HEK293 (cell line): ENCODE results near the gene TMEM106C.

Source experiments
- GLIS2 ChIP-seq: fragments of 450-650 bp; formaldehyde crosslinking; IDR thresholded peaks from 2 replicates; pipeline ENCODE4 v1.5.1; 2016; ENCODE audit warnings: missing biosample characterization, missing genetic modification characterization
- HOXA7 ChIP-seq: sonication (generic); formaldehyde crosslinking; IDR thresholded peaks from 2 replicates; pipeline ENCODE4 v1.8.1; 2022; ENCODE audit warnings: missing genetic modification reagents, borderline replicate concordance
- HOXC10 ChIP-seq: sonication (generic); formaldehyde crosslinking; IDR thresholded peaks from 2 replicates; pipeline ENCODE4 v1.8.1; 2023; ENCODE audit warnings: mild to moderate bottlenecking, missing genetic modification reagents
- KLF16 ChIP-seq: fragments of 450-650 bp; formaldehyde crosslinking; IDR thresholded peaks from 2 replicates; pipeline ENCODE4 v1.5.1; 2017; ENCODE audit warnings: missing biosample characterization, missing genetic modification characterization
- KLF7 ChIP-seq: fragments of 450-650 bp; formaldehyde crosslinking; IDR thresholded peaks from 2 replicates; pipeline ENCODE4 v1.5.1; 2016; ENCODE audit warnings: missing biosample characterization, missing genetic modification characterization, borderline replicate concordance
- KLF8 ChIP-seq: fragments of 450-650 bp; formaldehyde crosslinking; IDR thresholded peaks from 2 replicates; pipeline ENCODE4 v1.5.1; 2016; ENCODE audit warnings: missing biosample characterization, missing genetic modification characterization
- MYNN ChIP-seq: fragments of 450-650 bp; formaldehyde crosslinking; IDR thresholded peaks from 2 replicates; pipeline ENCODE4 v1.5.1; 2016; ENCODE audit warnings: missing biosample characterization, missing genetic modification characterization, borderline replicate concordance
- OVOL3 ChIP-seq: fragments of 450-650 bp; formaldehyde crosslinking; IDR thresholded peaks from 2 replicates; pipeline ENCODE4 v1.5.1; 2016; ENCODE audit warnings: missing biosample characterization, missing genetic modification characterization
- PRDM1 ChIP-seq: fragments of 450-650 bp; formaldehyde crosslinking; IDR thresholded peaks from 2 replicates; pipeline ENCODE4; 2016; ENCODE audit warnings: missing biosample characterization, missing genetic modification characterization
- SALL2 ChIP-seq: fragments of 450-650 bp; formaldehyde crosslinking; IDR thresholded peaks from 2 replicates; pipeline ENCODE4 v1.5.0; 2017; ENCODE audit warnings: missing biosample characterization, mild to moderate bottlenecking, missing genetic modification characterization, borderline replicate concordance
- SCRT1 ChIP-seq: fragments of 450-650 bp; formaldehyde crosslinking; IDR thresholded peaks from 2 replicates; pipeline ENCODE4 v1.5.1; 2016; ENCODE audit warnings: missing biosample characterization, missing genetic modification characterization, borderline replicate concordance
- SP2 ChIP-seq: fragments of 450-650 bp; formaldehyde crosslinking; IDR thresholded peaks from 2 replicates; pipeline ENCODE4 v1.5.1; 2016; ENCODE audit warnings: missing biosample characterization, missing genetic modification characterization
- ZBTB20 ChIP-seq: fragments of 450-650 bp; formaldehyde crosslinking; IDR thresholded peaks from 2 replicates; pipeline ENCODE4 v1.5.1; 2016; ENCODE audit warnings: missing biosample characterization, missing genetic modification characterization
- ZEB2 ChIP-seq: fragments of 450-650 bp; formaldehyde crosslinking; IDR thresholded peaks from 2 replicates; pipeline ENCODE4 v1.5.1; 2016; ENCODE audit warnings: missing biosample characterization, missing genetic modification characterization
- ZNF138 ChIP-seq: fragments of 450-650 bp; formaldehyde crosslinking; IDR thresholded peaks from 2 replicates; pipeline ENCODE4 v1.5.1; 2016; ENCODE audit warnings: missing biosample characterization, missing genetic modification characterization, borderline replicate concordance
- ZNF202 ChIP-seq: fragments of 450-650 bp; formaldehyde crosslinking; IDR thresholded peaks from 2 replicates; pipeline ENCODE4 v1.5.1; 2016; ENCODE audit warnings: missing biosample characterization, missing genetic modification characterization, borderline replicate concordance
- ZNF23 ChIP-seq: fragments of 450-650 bp; formaldehyde crosslinking; IDR thresholded peaks from 2 replicates; pipeline ENCODE4 v1.5.1; 2016; ENCODE audit warnings: missing biosample characterization, missing genetic modification characterization, borderline replicate concordance
- ZNF24 ChIP-seq: fragments of 450-650 bp; formaldehyde crosslinking; IDR thresholded peaks from 2 replicates; pipeline ENCODE4 v1.5.1; 2016; ENCODE audit warnings: missing biosample characterization, missing genetic modification characterization
- ZNF521 ChIP-seq: fragments of 450-650 bp; formaldehyde crosslinking; IDR thresholded peaks from 2 replicates; pipeline ENCODE4 v1.5.1; 2017; ENCODE audit warnings: missing biosample characterization, mild to moderate bottlenecking, missing genetic modification characterization
- ZNF530 ChIP-seq: fragments of 450-650 bp; formaldehyde crosslinking; IDR thresholded peaks from 2 replicates; pipeline ENCODE4 v1.5.1; 2016; ENCODE audit warnings: low read depth, missing biosample characterization, missing genetic modification characterization
- ZNF658 ChIP-seq: fragments of 450-650 bp; formaldehyde crosslinking; IDR thresholded peaks from 2 replicates; pipeline ENCODE4; 2016; ENCODE audit warnings: missing biosample characterization, missing genetic modification characterization
- ZNF660 ChIP-seq: fragments of 450-650 bp; IDR thresholded peaks from 2 replicates; pipeline ENCODE4 v1.5.1; 2018; ENCODE audit warnings: missing biosample characterization, mild to moderate bottlenecking, missing genetic modification characterization
- ZNF701 ChIP-seq: fragments of 450-650 bp; formaldehyde crosslinking; IDR thresholded peaks from 2 replicates; pipeline ENCODE4 v1.5.1; 2016; ENCODE audit warnings: missing biosample characterization, missing genetic modification characterization
- ZNF76 ChIP-seq: fragments of 450-650 bp; formaldehyde crosslinking; IDR thresholded peaks from 2 replicates; pipeline ENCODE4; 2016; ENCODE audit warnings: low read depth, missing biosample characterization, missing genetic modification characterization, borderline replicate concordance
- ZSCAN30 ChIP-seq: fragments of 450-650 bp; IDR thresholded peaks from 2 replicates; pipeline ENCODE4 v1.5.1; 2018; ENCODE audit warnings: missing biosample characterization, mild to moderate bottlenecking, missing genetic modification characterization, moderate library complexity
- ZXDB ChIP-seq: fragments of 450-650 bp; formaldehyde crosslinking; IDR thresholded peaks from 2 replicates; pipeline ENCODE4 v1.5.1; 2016; ENCODE audit warnings: missing biosample characterization, missing genetic modification characterization
- TF ChIP-seq, protein P1 (sequence below): fragments of 450-650 bp; formaldehyde crosslinking; IDR thresholded peaks from 2 replicates; pipeline ENCODE4 v1.5.1; 2016; ENCODE audit warnings: missing biosample characterization, missing genetic modification characterization
- TF ChIP-seq, protein P2 (sequence below): fragments of 450-650 bp; formaldehyde crosslinking; IDR thresholded peaks from 2 replicates; pipeline ENCODE4 v1.5.1; 2016; ENCODE audit warnings: missing biosample characterization, missing genetic modification characterization
- TF ChIP-seq, protein P3 (sequence below): fragments of 450-650 bp; formaldehyde crosslinking; IDR thresholded peaks from 2 replicates; pipeline ENCODE4 v1.5.1; 2017; ENCODE audit warnings: missing biosample characterization, missing genetic modification characterization
- TF ChIP-seq, protein P4 (sequence below): fragments of 450-650 bp; formaldehyde crosslinking; conservative IDR thresholded peaks from 2 replicates; pipeline ENCODE4 v1.5.1; 2016; ENCODE audit warnings: low read depth, missing biosample characterization, missing genetic modification characterization

The TMEM106C gene

DNA sequence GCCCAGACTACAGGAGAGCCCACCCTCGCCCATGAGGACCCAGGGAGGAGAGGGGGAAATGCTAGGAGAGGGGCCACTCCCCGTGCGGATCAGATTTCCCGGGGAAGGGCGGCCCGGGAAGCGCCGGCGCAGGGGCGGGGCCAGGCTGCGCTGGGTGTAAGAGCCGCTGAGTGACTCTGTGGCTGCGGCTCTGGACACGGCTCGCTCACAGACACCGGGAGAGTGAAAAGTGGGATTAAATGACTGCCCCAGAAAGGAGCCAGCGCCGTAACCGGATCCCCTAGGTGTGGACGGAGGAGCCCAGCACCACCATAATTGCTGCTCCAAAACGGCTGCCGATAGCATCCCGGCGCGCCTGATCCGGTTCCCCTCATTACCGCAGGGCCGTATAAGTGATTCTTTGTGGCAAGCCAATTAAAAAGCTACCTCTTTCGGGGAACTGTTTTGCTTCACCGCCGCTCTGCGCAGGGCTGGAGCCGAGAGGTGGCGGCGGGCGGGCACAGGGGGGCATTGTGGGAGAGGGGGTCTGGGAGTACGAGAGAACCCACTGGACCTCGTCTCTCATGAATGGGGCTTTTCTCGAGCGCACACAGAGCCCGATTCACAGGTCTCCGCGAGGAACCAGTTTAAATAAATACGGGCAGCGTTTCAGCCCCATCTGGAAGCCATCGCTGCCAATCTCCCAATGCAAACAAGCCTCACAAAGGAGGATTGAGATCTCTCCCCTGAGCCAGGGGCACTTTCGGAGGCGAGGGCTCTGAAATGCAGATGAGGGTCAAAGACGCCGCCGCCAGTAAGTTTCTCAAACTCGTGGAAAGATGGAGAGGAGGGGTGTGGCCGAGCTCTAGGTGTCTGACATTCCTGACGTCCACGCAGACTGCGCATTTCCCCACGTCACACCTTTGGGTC is 38.4 kb downstream of the TMEM106C start (continued):
- TF ChIP-seq PRDM1 (tag by site-specific recombination), result 0 out of 2 replicates have a peak, but pooled peaks have one; percentile 45
- 0 out of 2 replicates have a peak, but pooled peaks have one; percentile 59 for TF ChIP-seq ZSCAN30 (tag by site-specific recombination)
- peak; percentile 65; the same call in 1 of the 2 replicates for TF ChIP-seq ZXDB (tag by site-specific recombination)
- TF ChIP-seq, protein P1, sequence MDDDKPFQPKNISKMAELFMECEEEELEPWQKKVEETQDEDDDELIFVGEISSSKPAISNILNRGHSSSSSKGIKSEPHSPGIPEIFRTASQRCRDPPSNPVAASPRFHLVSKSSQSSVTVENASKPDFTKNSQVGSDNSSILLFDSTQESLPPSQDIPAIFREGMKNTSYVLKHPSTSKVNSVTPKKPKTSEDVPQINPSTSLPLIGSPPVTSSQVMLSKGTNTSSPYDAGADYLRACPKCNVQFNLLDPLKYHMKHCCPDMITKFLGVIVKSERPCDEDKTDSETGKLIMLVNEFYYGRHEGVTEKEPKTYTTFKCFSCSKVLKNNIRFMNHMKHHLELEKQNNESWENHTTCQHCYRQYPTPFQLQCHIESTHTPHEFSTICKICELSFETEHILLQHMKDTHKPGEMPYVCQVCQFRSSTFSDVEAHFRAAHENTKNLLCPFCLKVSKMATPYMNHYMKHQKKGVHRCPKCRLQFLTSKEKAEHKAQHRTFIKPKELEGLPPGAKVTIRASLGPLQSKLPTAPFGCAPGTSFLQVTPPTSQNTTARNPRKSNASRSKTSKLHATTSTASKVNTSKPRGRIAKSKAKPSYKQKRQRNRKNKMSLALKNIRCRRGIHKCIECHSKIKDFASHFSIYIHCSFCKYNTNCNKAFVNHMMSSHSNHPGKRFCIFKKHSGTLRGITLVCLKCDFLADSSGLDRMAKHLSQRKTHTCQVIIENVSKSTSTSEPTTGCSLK (tag by site-specific recombination), result no peak
- peak; percentile 82; the same call in 1 of the 2 replicates for TF ChIP-seq KLF7 (tag by site-specific recombination)
- no peak for TF ChIP-seq ZNF660 (tag by site-specific recombination)
- TF ChIP-seq ZNF530 (tag by site-specific recombination), result no peak
- peak; percentile 84 for TF ChIP-seq ZBTB20
- TF ChIP-seq SP2 (tag by site-specific recombination), result peak; percentile 75
- no peak for TF ChIP-seq ZNF138 (tag by site-specific recombination)
- TF ChIP-seq, protein P2, sequence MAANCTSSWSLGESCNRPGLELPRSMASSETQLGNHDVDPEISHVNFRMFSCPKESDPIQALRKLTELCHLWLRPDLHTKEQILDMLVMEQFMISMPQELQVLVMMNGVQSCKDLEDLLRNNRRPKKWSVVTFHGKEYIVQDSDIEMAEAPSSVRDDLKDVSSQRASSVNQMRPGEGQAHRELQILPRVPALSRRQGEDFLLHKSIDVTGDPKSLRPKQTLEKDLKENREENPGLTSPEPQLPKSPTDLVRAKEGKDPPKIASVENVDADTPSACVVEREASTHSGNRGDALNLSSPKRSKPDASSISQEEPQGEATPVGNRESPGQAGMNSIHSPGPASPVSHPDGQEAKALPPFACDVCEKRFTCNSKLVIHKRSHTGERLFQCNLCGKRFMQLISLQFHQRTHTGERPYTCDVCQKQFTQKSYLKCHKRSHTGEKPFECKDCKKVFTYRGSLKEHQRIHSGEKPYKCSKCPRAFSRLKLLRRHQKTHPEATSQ (tag by site-specific recombination), result no peak
- peak; percentile 89 for TF ChIP-seq ZNF76 (tag by site-specific recombination)
- no peak for TF ChIP-seq ZNF23 (tag by site-specific recombination)
- TF ChIP-seq HOXA7 (CRISPR knock-in tag), result no peak
- peak; percentile 60 for TF ChIP-seq ZNF24 (tag by site-specific recombination)
- no peak for TF ChIP-seq ZNF658 (tag by site-specific recombination)
- TF ChIP-seq ZNF202 (tag by site-specific recombination), result no peak
- no peak for TF ChIP-seq ZNF521 (tag by site-specific recombination)
- TF ChIP-seq, protein P3, sequence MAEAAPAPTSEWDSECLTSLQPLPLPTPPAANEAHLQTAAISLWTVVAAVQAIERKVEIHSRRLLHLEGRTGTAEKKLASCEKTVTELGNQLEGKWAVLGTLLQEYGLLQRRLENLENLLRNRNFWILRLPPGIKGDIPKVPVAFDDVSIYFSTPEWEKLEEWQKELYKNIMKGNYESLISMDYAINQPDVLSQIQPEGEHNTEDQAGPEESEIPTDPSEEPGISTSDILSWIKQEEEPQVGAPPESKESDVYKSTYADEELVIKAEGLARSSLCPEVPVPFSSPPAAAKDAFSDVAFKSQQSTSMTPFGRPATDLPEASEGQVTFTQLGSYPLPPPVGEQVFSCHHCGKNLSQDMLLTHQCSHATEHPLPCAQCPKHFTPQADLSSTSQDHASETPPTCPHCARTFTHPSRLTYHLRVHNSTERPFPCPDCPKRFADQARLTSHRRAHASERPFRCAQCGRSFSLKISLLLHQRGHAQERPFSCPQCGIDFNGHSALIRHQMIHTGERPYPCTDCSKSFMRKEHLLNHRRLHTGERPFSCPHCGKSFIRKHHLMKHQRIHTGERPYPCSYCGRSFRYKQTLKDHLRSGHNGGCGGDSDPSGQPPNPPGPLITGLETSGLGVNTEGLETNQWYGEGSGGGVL (tag by site-specific recombination), result peak; percentile 97
- TF ChIP-seq, protein P4, sequence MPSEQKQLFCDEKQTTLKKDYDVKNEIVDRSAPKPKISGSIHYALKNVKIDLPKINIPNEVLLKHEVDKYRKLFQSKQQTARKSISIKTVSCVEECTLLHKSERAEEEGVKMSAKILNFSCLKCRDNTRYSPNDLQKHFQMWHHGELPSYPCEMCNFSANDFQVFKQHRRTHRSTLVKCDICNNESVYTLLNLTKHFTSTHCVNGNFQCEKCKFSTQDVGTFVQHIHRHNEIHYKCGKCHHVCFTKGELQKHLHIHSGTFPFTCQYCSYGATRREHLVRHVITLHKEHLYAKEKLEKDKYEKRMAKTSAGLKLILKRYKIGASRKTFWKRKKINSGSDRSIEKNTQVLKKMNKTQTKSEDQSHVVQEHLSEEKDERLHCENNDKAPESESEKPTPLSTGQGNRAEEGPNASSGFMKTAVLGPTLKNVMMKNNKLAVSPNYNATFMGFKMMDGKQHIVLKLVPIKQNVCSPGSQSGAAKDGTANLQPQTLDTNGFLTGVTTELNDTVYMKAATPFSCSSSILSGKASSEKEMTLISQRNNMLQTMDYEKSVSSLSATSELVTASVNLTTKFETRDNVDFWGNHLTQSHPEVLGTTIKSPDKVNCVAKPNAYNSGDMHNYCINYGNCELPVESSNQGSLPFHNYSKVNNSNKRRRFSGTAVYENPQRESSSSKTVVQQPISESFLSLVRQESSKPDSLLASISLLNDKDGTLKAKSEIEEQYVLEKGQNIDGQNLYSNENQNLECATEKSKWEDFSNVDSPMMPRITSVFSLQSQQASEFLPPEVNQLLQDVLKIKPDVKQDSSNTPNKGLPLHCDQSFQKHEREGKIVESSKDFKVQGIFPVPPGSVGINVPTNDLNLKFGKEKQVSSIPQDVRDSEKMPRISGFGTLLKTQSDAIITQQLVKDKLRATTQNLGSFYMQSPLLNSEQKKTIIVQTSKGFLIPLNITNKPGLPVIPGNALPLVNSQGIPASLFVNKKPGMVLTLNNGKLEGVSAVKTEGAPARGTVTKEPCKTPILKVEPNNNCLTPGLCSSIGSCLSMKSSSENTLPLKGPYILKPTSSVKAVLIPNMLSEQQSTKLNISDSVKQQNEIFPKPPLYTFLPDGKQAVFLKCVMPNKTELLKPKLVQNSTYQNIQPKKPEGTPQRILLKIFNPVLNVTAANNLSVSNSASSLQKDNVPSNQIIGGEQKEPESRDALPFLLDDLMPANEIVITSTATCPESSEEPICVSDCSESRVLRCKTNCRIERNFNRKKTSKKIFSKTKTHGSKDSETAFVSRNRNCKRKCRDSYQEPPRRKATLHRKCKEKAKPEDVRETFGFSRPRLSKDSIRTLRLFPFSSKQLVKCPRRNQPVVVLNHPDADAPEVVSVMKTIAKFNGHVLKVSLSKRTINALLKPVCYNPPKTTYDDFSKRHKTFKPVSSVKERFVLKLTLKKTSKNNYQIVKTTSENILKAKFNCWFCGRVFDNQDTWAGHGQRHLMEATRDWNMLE (tag by site-specific recombination), result no peak
- TF ChIP-seq ZNF701 (tag by site-specific recombination), result no peak
- TF ChIP-seq SALL2 (tag by site-specific recombination), result no peak
- peak; percentile 76; the same call in 1 of the 2 replicates for TF ChIP-seq ZEB2 (tag by site-specific recombination)
- TF ChIP-seq MYNN, result no peak
- peak; percentile 27; the same call in 1 of the 2 replicates for TF ChIP-seq KLF16 (tag by site-specific recombination)
- peak; percentile 43; the same call in 1 of the 2 replicates for TF ChIP-seq HOXC10 (CRISPR knock-in tag)
- peak; percentile 90 for TF ChIP-seq KLF8
- no peak for TF ChIP-seq OVOL3 (tag by site-specific recombination)
- peak; percentile 67 for TF ChIP-seq GLIS2 (tag by site-specific recombination)
- no peak for TF ChIP-seq SCRT1
